Measurements from ENCODE around the gene MNX1.

DNA sequence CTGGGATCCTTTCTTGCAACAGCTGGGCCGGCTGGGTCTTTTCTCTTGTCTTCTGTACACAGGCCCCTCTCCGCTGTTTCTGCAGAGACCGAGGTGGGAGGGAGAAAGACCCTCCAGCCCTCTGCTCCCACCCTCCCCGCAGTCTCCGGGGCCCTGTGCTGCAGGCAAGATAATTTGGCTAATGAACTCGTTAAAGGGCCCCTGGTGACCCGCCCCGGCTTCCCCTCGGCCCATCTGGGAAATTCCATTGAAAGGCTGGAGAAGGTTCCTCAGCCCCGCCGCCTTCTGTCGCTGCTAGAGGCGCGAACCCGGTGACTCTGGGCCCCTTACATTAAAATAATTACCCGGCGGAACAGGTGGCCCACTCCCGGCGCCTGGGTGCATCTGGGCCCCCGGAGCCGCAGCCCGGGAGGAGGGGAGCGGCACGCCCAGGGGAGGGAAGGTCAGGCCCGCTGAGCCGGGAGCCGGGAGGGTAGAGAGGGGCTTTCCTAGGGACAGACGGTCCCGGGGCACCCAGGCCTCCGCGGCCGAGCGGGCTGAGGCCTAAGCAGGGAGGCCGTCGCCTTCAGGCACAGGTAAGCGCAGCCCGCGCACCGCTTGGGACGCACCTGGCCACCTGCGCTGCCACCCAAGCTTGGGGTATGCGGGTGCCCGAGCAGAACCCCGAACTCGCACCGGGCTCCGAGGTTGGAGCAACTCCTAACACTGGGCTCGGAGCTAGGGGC is 7.3 kb upstream of the MNX1 start:
- TF ChIP-seq, protein P1, sequence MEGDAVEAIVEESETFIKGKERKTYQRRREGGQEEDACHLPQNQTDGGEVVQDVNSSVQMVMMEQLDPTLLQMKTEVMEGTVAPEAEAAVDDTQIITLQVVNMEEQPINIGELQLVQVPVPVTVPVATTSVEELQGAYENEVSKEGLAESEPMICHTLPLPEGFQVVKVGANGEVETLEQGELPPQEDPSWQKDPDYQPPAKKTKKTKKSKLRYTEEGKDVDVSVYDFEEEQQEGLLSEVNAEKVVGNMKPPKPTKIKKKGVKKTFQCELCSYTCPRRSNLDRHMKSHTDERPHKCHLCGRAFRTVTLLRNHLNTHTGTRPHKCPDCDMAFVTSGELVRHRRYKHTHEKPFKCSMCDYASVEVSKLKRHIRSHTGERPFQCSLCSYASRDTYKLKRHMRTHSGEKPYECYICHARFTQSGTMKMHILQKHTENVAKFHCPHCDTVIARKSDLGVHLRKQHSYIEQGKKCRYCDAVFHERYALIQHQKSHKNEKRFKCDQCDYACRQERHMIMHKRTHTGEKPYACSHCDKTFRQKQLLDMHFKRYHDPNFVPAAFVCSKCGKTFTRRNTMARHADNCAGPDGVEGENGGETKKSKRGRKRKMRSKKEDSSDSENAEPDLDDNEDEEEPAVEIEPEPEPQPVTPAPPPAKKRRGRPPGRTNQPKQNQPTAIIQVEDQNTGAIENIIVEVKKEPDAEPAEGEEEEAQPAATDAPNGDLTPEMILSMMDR (conservative IDR thresholded peaks at IDR 0.05; ENCODE audit: low read depth, low read length): no peak
- TF ChIP-seq FOS (IDR thresholded peaks at IDR 0.05; ENCODE audit: low read depth, low read length) (no peak), POLR2A (IDR thresholded peaks at IDR 0.05; ENCODE audit: low read depth, low read length) (no peak), BHLHE40 (IDR thresholded peaks at IDR 0.05; ENCODE audit: low read depth, low read length) (no peak), RAD21 (IDR thresholded peaks at IDR 0.05; ENCODE audit: low read length) (no peak), MAZ (IDR thresholded peaks at IDR 0.05; ENCODE audit: borderline replicate concordance, low read depth, low read length) (no peak), CHD1 (IDR thresholded peaks at IDR 0.05; ENCODE audit: low read depth, low read length) (no peak), SMC3 (IDR thresholded peaks at IDR 0.05; ENCODE audit: low read depth, low read length) (no peak), MXI1 (IDR thresholded peaks at IDR 0.05; ENCODE audit: borderline replicate concordance, low read depth, low read length) (no peak), CEBPB (IDR thresholded peaks at IDR 0.05; ENCODE audit: low read depth, low read length) (no peak), RCOR1 (IDR thresholded peaks at IDR 0.05; ENCODE audit: insufficient replicate concordance, low read length) (no peak)
- TF ChIP-seq, protein P2, sequence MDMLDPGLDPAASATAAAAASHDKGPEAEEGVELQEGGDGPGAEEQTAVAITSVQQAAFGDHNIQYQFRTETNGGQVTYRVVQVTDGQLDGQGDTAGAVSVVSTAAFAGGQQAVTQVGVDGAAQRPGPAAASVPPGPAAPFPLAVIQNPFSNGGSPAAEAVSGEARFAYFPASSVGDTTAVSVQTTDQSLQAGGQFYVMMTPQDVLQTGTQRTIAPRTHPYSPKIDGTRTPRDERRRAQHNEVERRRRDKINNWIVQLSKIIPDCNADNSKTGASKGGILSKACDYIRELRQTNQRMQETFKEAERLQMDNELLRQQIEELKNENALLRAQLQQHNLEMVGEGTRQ (IDR thresholded peaks at IDR 0.05; ENCODE audit: low read depth, low read length): no peak
- TF ChIP-seq, protein P3, sequence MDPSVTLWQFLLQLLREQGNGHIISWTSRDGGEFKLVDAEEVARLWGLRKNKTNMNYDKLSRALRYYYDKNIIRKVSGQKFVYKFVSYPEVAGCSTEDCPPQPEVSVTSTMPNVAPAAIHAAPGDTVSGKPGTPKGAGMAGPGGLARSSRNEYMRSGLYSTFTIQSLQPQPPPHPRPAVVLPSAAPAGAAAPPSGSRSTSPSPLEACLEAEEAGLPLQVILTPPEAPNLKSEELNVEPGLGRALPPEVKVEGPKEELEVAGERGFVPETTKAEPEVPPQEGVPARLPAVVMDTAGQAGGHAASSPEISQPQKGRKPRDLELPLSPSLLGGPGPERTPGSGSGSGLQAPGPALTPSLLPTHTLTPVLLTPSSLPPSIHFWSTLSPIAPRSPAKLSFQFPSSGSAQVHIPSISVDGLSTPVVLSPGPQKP (IDR thresholded peaks at IDR 0.05; ENCODE audit: borderline replicate concordance, low read depth, low read length): no peak

All from IMR-90 (cell line).